SIG-M5 (cell line): Measurements from ENCODE around the gene PIGU.
"Not testable (repeated sequence)": the region's sequence is repeated elsewhere in the genome, so short reads cannot be mapped to it uniquely, and the experiment has no call there.

Experiments used
- DNase-seq: peaks from one replicate; lab custom pipeline; 2025; lab: John Stamatoyannopoulos, UW

The PIGU gene

GRCh38 chr20:34661811-34662210 is 15.1 kb downstream of the PIGU start:
- DNase-seq = not testable (repeated sequence)

- not testable (repeated sequence) for DNase-seq
Observed at GRCh38 chr20:34658654-34659053, 18.2 kb downstream of the PIGU start.

- no peak for DNase-seq
Observed at GRCh38 chr20:34654207-34654744, 22.6 kb downstream of the PIGU start.

GRCh38 chr20:34651200-34651599 is 25.7 kb downstream of the PIGU start:
- DNase-seq = no peak

GRCh38 chr20:34647737-34648136 is 29.2 kb downstream of the PIGU start:
- DNase-seq = no peak

GRCh38 chr20:34644951-34645350 is 31.9 kb downstream of the PIGU start:
- no peak for DNase-seq

GRCh38 chr20:34644345-34644744 is 32.5 kb downstream of the PIGU start:
- no peak for DNase-seq

- peak; percentile 81 for DNase-seq
Observed at GRCh38 chr20:34643928-34644327, 33.0 kb downstream of the PIGU start.

- no peak for DNase-seq
Observed at GRCh38 chr20:34642009-34642408, 34.9 kb downstream of the PIGU start.

- DNase-seq = no peak
Observed at GRCh38 chr20:34639755-34640222, 37.1 kb downstream of the PIGU start.

- no peak for DNase-seq
Observed at GRCh38 chr20:34638532-34638931, 38.4 kb downstream of the PIGU start.

GRCh38 chr20:34638039-34638292 is 38.9 kb downstream of the PIGU start:
- no peak for DNase-seq

GRCh38 chr20:34637245-34638038 is 39.5 kb downstream of the PIGU start:
- no peak for DNase-seq

- DNase-seq = no peak
Observed at GRCh38 chr20:34636648-34637047, 40.2 kb downstream of the PIGU start.

GRCh38 chr20:34634392-34634791 is 42.5 kb downstream of the PIGU start:
- DNase-seq = no peak

GRCh38 chr20:34632870-34633452 is 43.9 kb downstream of the PIGU start:
- DNase-seq = no peak

- DNase-seq = no peak
Observed at GRCh38 chr20:34629904-34630303, 47.0 kb downstream of the PIGU start.

- no peak for DNase-seq
Observed at GRCh38 chr20:34629342-34629741, 47.5 kb downstream of the PIGU start.

GRCh38 chr20:34628026-34628425 is 48.9 kb downstream of the PIGU start:
- DNase-seq = no peak

- no peak for DNase-seq
Observed at GRCh38 chr20:34627458-34627857, 49.4 kb downstream of the PIGU start.

GRCh38 chr20:34626992-34627391 is 49.9 kb downstream of the PIGU start:
- DNase-seq = no peak

GRCh38 chr20:34624629-34625028 is 52.3 kb downstream of the PIGU start:
- no peak for DNase-seq

- no peak for DNase-seq
Observed at GRCh38 chr20:34622821-34623451, 54.0 kb downstream of the PIGU start.
